Uterus (tissue), 4 donors: Measurements from ENCODE around the gene CD8B. TPM values are rescaled to one million over a fixed set of nuclear protein-coding genes. Genes with fewer than 3 reads are reported as not detected.

Experiments
- DNase-seq, 2 donors: peaks; one replicate each; pipeline ENCODE4 v3.0.0-alpha.2; 2019 to 2020
- H3K27ac ChIP-seq, 2 donors: fragments of 200-600 bp; sonication (generic); 1 replicate in 1 of 2; 2 replicates in 1 of 2; pipeline ENCODE4 v1.5.1; 2016 to 2018
- H3K27me3 ChIP-seq, 2 donors: fragments of 200-600 bp; sonication (generic); one replicate each; pipeline ENCODE4 v1.5.1; 2018 to 2019; ENCODE audit warnings: control low read depth in 1 of 2
- H3K36me3 ChIP-seq, 2 donors: fragments of 200-600 bp; sonication (generic); one replicate each; pipeline ENCODE4 v1.5.1; 2019; ENCODE audit warnings: control low read depth in 1 of 2
- H3K4me1 ChIP-seq, 2 donors: fragments of 200-600 bp; sonication (generic); one replicate each; pipeline ENCODE4 v1.5.1; 2018 to 2019; ENCODE audit warnings: control low read depth in 1 of 2
- H3K4me3 ChIP-seq, 2 donors: fragments of 200-600 bp; sonication (generic); 1 replicate in 1 of 2; 2 replicates in 1 of 2; pipeline ENCODE4 v1.5.1; 2018 to 2019; ENCODE audit warnings: mild to moderate bottlenecking in 1 of 2
- H3K9me3 ChIP-seq, 2 donors: fragments of 200-600 bp; sonication (generic); one replicate each; pipeline ENCODE4 v1.5.1; 2019; ENCODE audit warnings: control low read depth in 1 of 2
- POLR2A ChIP-seq, 2 donors: fragments of 450-650 bp; IDR thresholded peaks; one replicate each; pipeline ENCODE4 v1.6.1; 2016; ENCODE audit warnings: antibody characterized with exemption in 2 of 2, mild to moderate bottlenecking in 1 of 2, moderate library complexity in 1 of 2
- intact Hi-C: fragments of 100-400 bp; cut with DNase I; formaldehyde crosslinking; loops from one replicate; pipeline ENCODE4 v1.15.1; 2023; ENCODE audit warnings: low total_unique reads
- total RNA-seq, 4 donors: library from RNA; depleted of rRNA in 3 of 4; stranded (reverse); fragments of >200 nt in 3 of 4; gene quantifications; one replicate each; pipeline versions ENCODE4 v1.1.0 to v1.2.4, GENCODE V29; 2014 to 2023
- TF ChIP-seq, protein P1 (sequence below), 4 experiments: fragments of 200-600 bp in 2 of 4; fragments of 450-650 bp in 2 of 4; sonication (generic) in 2 of 4; IDR thresholded peaks; one replicate each; pipeline ENCODE4 v1.5.1; 2016 to 2019; ENCODE audit warnings: antibody characterized with exemption in 4 of 4, mild to moderate bottlenecking in 2 of 4, moderate library complexity in 1 of 4
- donor health status: DM: yes; HTN: yes; CAD: no.

CD8B gene
- total RNA-seq, 4 donors from 2014 or later, result 0.55 to 1.0 TPM; not detected in 2

GRCh38 chr2:86825036-86825692 is 36.5 kb downstream of the CD8B start:
- Histone ChIP-seq H3K4me1 (no peaks in the 10 kb centered on the region), H3K4me3 (no peak overlapping the region), H3K9me3 (peaks cover 0 to 4% of the 10 kb centered on the region in 2 donors), H3K36me3 (no peaks in the 10 kb centered on the region), H3K27ac (no peak overlapping the region), H3K27me3 (no peaks in the 10 kb centered on the region)
- TF ChIP-seq, protein P1, sequence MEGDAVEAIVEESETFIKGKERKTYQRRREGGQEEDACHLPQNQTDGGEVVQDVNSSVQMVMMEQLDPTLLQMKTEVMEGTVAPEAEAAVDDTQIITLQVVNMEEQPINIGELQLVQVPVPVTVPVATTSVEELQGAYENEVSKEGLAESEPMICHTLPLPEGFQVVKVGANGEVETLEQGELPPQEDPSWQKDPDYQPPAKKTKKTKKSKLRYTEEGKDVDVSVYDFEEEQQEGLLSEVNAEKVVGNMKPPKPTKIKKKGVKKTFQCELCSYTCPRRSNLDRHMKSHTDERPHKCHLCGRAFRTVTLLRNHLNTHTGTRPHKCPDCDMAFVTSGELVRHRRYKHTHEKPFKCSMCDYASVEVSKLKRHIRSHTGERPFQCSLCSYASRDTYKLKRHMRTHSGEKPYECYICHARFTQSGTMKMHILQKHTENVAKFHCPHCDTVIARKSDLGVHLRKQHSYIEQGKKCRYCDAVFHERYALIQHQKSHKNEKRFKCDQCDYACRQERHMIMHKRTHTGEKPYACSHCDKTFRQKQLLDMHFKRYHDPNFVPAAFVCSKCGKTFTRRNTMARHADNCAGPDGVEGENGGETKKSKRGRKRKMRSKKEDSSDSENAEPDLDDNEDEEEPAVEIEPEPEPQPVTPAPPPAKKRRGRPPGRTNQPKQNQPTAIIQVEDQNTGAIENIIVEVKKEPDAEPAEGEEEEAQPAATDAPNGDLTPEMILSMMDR (IDR thresholded peaks at IDR 0.05), result no peak
- no peak for TF ChIP-seq POLR2A (IDR thresholded peaks at IDR 0.05)
- intact Hi-C loops, result no loop called here
- DNase-seq, result no peak

DNA sequence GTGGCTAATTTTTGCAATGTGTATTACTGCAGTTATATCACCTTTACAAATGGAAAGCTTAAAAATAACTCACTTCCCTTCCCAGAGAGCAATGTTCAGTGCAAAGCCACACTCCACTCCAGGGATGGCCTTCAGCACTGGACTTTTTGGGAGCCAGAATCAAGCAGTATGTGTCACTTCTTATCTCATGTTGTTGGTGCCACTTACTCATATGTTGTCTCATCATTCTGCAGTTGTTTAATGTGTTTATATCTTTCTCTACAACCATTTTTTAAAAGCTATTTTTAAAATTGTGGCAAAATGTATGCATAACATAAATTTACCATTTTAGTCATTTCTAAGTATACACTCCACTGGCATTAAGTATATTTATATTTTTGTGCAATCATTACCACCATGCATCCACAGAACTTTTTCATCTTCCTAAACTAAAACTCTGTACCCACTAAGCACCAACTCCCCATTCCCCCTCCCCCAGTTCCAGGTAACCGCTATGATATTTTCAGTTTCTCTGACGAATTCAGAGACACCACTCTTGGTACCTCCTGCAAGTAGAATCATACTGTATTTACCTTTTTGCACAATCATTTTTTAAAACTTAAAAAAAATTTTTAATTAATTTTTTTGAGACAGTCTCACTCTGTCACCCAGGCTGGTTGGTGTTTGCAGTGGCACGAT is 38.9 kb downstream of the CD8B start:
- Histone ChIP-seq H3K27me3 (no peaks in the 10 kb centered on the region), H3K9me3 (peaks cover 0 to 4% of the 10 kb centered on the region in 2 donors), H3K4me3 (no peak overlapping the region), H3K4me1 (no peaks in the 10 kb centered on the region), H3K27ac (no peak overlapping the region), H3K36me3 (no peaks in the 10 kb centered on the region)
- DNase-seq, result no peak
- TF ChIP-seq POLR2A (IDR thresholded peaks at IDR 0.05), result no peak
- TF ChIP-seq, protein P1 (IDR thresholded peaks at IDR 0.05), result no peak
- intact Hi-C loops, result no loop called here

- Histone ChIP-seq H3K4me1 (no peaks in the 10 kb centered on the region), H3K27me3 (no peaks in the 10 kb centered on the region), H3K27ac (no peak overlapping the region), H3K9me3 (peaks cover 0 to 4% of the 10 kb centered on the region in 2 donors), H3K36me3 (no peaks in the 10 kb centered on the region), H3K4me3 (no peak overlapping the region)
- TF ChIP-seq POLR2A (IDR thresholded peaks at IDR 0.05), result no peak
- TF ChIP-seq, protein P1 (IDR thresholded peaks at IDR 0.05), result no peak
- intact Hi-C loops, result no loop called here
- DNase-seq, result no peak
These were observed 39.8 kb downstream of the CD8B start for GRCh38 chr2:86821842-86822241.

- no peaks in the 10 kb centered on the region for H3K27me3 ChIP-seq
- intact Hi-C loops, result no loop called here
- no peak for DNase-seq
- H3K9me3 ChIP-seq, result peaks cover 0 to 4% of the 10 kb centered on the region in 2 donors
- H3K27ac ChIP-seq, result no peak overlapping the region
- no peaks in the 10 kb centered on the region for H3K4me1 ChIP-seq
- no peaks in the 10 kb centered on the region for H3K36me3 ChIP-seq
- H3K4me3 ChIP-seq, result no peak overlapping the region
- TF ChIP-seq POLR2A (IDR thresholded peaks at IDR 0.05), result no peak
- TF ChIP-seq, protein P1 (IDR thresholded peaks at IDR 0.05), result no peak
These were observed 40.4 kb downstream of the CD8B start for GRCh38 chr2:86821306-86821705.

- TF ChIP-seq, protein P1 (IDR thresholded peaks at IDR 0.05), result no peak
- no peak for TF ChIP-seq POLR2A (IDR thresholded peaks at IDR 0.05)
- Histone ChIP-seq H3K9me3 (peaks cover 0 to 4% of the 10 kb centered on the region in 2 donors), H3K27ac (no peak overlapping the region), H3K36me3 (no peaks in the 10 kb centered on the region), H3K4me3 (no peak overlapping the region), H3K4me1 (no peaks in the 10 kb centered on the region), H3K27me3 (no peaks in the 10 kb centered on the region)
- DNase-seq, result no peak
- intact Hi-C loops, result no loop called here
These were observed 42.7 kb downstream of the CD8B start for GRCh38 chr2:86818957-86819356.
